HL-60 (cell line): ENCODE data around the gene TASP1.

Experiments used
- DNase-seq, 2 experiments: peaks; one replicate each; pipeline ENCODE4 v3.0.0-alpha.2; 2010 to 2020; ENCODE audit warnings: low read depth in 1 of 2, low spot score in 1 of 2
- H3K27ac ChIP-seq: fragments of 250-450 bp; sonication (Bioruptor Pico); replicated peaks from 2 replicates; pipeline ENCODE4 v1.5.1; 2020; ENCODE audit warnings: mild to moderate bottlenecking, moderate library complexity
- H3K27me3 ChIP-seq: fragments of 250-450 bp; sonication (Bioruptor Pico); 2 replicates; pipeline ENCODE4 v1.5.1; 2021; ENCODE audit warnings: mild to moderate bottlenecking, moderate library complexity; ENCODE audit not compliant: insufficient read depth, poor library complexity, severe bottlenecking
- H3K4me3 ChIP-seq: replicated peaks from 2 replicates; pipeline ENCODE4 v1.5.1; 2011; ENCODE audit warnings: mild to moderate bottlenecking, control low read depth, low read length; ENCODE audit not compliant: insufficient read depth
- GABPA ChIP-seq: IDR thresholded peaks from 2 replicates; pipeline ENCODE4 v1.6.1; 2012; ENCODE audit warnings: low read depth
- POLR2AphosphoS5 ChIP-seq: IDR thresholded peaks from 2 replicates; pipeline ENCODE4 v1.6.1; 2012; ENCODE audit warnings: low read depth
- REST ChIP-seq: IDR thresholded peaks from 2 replicates; pipeline ENCODE4 v1.6.1; 2012; ENCODE audit warnings: low read depth; ENCODE audit not compliant: insufficient replicate concordance
- SPI1 ChIP-seq: IDR thresholded peaks from 2 replicates; pipeline ENCODE4 v1.6.1; 2012; ENCODE audit warnings: low read depth, mild to moderate bottlenecking, borderline replicate concordance
- TF ChIP-seq, protein P1 (sequence below): IDR thresholded peaks from one replicate; pipeline ENCODE4 v1.5.1; 2011; ENCODE audit warnings: low read length, control low read depth, inconsistent platforms; ENCODE audit not compliant: insufficient read depth

TASP1 gene

DNA sequence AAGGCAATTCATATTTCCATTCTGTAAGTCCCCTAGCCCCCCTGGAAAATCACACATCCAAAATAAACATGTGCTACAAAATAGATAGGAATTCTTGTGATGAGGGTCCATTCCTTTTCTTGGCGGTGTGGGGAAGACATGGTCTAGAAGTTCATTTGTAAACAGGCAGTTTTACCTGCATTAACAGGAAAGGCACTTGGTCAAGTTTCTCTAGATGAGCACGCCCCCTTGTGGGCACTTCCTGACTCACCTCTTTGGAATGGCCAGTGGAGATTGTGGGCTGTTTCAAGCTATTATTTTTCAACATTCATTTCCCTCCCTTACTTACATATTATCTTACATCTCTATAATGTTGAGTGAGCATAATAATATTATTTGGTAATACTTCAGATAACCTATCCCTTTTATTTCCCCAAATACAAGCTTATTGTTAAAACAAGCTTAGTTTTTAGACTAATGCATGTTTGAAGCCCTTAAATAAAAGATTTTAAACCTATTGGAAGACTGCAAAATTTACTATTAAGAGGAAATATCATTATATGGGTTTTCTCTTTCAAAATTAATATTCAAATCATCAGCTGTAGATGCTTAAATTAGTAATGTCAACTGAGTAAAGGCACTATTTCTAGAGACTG lies 92.1 kb downstream of the TASP1 start:
- Histone ChIP-seq H3K27ac (no peak overlapping the region), H3K27me3 (no peaks in the 10 kb centered on the region), H3K4me3 (no peak overlapping the region)
- DNase-seq, result peak; percentile 27 to 53
- TF ChIP-seq POLR2AphosphoS5 (no peak), REST (no peak), SPI1 (no peak), GABPA (no peak)
- TF ChIP-seq, protein P1, sequence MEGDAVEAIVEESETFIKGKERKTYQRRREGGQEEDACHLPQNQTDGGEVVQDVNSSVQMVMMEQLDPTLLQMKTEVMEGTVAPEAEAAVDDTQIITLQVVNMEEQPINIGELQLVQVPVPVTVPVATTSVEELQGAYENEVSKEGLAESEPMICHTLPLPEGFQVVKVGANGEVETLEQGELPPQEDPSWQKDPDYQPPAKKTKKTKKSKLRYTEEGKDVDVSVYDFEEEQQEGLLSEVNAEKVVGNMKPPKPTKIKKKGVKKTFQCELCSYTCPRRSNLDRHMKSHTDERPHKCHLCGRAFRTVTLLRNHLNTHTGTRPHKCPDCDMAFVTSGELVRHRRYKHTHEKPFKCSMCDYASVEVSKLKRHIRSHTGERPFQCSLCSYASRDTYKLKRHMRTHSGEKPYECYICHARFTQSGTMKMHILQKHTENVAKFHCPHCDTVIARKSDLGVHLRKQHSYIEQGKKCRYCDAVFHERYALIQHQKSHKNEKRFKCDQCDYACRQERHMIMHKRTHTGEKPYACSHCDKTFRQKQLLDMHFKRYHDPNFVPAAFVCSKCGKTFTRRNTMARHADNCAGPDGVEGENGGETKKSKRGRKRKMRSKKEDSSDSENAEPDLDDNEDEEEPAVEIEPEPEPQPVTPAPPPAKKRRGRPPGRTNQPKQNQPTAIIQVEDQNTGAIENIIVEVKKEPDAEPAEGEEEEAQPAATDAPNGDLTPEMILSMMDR, result peak; percentile 92

GRCh38 chr20:13545790-13546189 lies 92.9 kb downstream of the TASP1 start:
- Histone ChIP-seq H3K27me3 (no peaks in the 10 kb centered on the region), H3K27ac (no peak overlapping the region), H3K4me3 (no peak overlapping the region)
- DNase-seq, result no peak
- no peak for TF ChIP-seq REST
- TF ChIP-seq POLR2AphosphoS5, result no peak
- TF ChIP-seq SPI1, result no peak
- TF ChIP-seq, protein P1, result no peak
- TF ChIP-seq GABPA, result no peak

DNA sequence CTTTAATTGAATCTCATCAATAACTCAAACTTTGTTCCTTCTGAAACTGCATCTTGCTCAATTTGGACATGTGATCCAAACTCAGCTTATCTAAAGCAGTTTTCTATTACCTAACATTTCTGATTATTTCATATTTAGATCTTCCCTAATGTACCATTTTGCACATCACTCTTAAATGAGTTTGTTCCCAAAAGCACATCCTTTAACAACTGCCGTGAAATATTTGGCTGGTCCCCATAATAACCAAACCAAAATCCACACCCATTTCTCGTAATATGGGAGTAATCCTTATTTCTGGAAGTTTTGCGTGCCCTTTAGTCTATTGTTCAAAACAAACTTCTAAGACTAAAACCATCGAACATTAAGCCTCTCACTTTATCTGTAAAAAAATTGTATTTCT lies 94.9 kb downstream of the TASP1 start:
- H3K4me3 ChIP-seq, result no peak overlapping the region
- H3K27ac ChIP-seq, result no peak overlapping the region
- TF ChIP-seq POLR2AphosphoS5, result no peak
- TF ChIP-seq REST, result no peak
- H3K27me3 ChIP-seq, result no peaks in the 10 kb centered on the region
- DNase-seq, result no peak
